ENCODE measurements around the gene MAGI1.

The MAGI1 gene

DNA sequence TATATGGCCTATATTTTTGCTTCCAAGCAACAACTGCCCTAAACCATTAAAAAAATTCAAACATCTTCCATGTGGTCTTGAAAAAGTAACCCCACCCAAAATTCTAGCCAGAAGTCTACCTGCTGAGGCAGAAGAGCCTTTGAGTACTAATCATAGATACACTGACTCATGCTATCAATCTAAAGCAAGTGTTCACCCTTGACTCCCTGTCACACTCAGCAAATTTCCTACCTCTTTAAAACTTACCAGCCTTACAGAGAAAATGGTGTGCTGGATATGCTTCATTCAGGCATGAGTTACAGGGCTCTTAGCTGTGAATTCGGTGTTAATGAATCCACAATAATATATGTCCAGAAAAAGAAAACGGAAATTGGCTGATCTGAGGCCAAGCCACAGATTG is 373.8 kb downstream of the MAGI1 start:
- no peak overlapping the region for H3K27ac ChIP-seq (replicated peaks)
- no peaks in the 10 kb centered on the region for H3K27me3 ChIP-seq (ENCODE audit: insufficient read depth, poor library complexity, severe bottlenecking)
- no peak for TF ChIP-seq GABPA (IDR thresholded peaks at IDR 0.05; ENCODE audit: low read depth)
- TF ChIP-seq, protein P1, sequence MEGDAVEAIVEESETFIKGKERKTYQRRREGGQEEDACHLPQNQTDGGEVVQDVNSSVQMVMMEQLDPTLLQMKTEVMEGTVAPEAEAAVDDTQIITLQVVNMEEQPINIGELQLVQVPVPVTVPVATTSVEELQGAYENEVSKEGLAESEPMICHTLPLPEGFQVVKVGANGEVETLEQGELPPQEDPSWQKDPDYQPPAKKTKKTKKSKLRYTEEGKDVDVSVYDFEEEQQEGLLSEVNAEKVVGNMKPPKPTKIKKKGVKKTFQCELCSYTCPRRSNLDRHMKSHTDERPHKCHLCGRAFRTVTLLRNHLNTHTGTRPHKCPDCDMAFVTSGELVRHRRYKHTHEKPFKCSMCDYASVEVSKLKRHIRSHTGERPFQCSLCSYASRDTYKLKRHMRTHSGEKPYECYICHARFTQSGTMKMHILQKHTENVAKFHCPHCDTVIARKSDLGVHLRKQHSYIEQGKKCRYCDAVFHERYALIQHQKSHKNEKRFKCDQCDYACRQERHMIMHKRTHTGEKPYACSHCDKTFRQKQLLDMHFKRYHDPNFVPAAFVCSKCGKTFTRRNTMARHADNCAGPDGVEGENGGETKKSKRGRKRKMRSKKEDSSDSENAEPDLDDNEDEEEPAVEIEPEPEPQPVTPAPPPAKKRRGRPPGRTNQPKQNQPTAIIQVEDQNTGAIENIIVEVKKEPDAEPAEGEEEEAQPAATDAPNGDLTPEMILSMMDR (IDR thresholded peaks at IDR 0.05; ENCODE audit: insufficient read depth, low read length) = no peak
- no peak for TF ChIP-seq POLR2AphosphoS5 (IDR thresholded peaks at IDR 0.05; ENCODE audit: low read depth)
- TF ChIP-seq SPI1 (IDR thresholded peaks at IDR 0.05; ENCODE audit: borderline replicate concordance, low read depth) = no peak
- TF ChIP-seq, protein P2, sequence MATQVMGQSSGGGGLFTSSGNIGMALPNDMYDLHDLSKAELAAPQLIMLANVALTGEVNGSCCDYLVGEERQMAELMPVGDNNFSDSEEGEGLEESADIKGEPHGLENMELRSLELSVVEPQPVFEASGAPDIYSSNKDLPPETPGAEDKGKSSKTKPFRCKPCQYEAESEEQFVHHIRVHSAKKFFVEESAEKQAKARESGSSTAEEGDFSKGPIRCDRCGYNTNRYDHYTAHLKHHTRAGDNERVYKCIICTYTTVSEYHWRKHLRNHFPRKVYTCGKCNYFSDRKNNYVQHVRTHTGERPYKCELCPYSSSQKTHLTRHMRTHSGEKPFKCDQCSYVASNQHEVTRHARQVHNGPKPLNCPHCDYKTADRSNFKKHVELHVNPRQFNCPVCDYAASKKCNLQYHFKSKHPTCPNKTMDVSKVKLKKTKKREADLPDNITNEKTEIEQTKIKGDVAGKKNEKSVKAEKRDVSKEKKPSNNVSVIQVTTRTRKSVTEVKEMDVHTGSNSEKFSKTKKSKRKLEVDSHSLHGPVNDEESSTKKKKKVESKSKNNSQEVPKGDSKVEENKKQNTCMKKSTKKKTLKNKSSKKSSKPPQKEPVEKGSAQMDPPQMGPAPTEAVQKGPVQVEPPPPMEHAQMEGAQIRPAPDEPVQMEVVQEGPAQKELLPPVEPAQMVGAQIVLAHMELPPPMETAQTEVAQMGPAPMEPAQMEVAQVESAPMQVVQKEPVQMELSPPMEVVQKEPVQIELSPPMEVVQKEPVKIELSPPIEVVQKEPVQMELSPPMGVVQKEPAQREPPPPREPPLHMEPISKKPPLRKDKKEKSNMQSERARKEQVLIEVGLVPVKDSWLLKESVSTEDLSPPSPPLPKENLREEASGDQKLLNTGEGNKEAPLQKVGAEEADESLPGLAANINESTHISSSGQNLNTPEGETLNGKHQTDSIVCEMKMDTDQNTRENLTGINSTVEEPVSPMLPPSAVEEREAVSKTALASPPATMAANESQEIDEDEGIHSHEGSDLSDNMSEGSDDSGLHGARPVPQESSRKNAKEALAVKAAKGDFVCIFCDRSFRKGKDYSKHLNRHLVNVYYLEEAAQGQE (IDR thresholded peaks at IDR 0.05; ENCODE audit: insufficient replicate concordance, low read depth) = no peak
- no peak for DNase-seq (ENCODE audit: low read depth in 1 of 2, low spot score in 1 of 2)
- H3K4me3 ChIP-seq (replicated peaks; ENCODE audit: insufficient read depth, low read length) = no peak overlapping the region

DNA sequence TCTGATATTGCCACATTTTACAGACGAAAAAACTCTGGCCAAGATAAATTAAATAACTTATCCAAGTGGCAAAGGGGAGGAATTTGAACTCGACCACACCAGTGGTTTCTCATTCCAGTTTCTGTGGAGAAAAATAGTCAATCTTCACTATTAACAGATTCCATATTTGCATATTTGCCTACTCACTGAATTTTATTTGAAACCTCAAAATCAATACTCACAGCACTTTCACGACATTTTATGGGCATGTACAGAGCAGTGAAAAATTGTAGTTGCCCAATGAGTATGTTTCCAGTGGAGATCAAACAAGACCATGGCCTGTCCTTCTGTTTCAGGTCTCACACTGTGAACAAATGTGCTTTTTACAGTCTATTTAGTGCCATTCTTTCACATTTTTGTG is 374.3 kb downstream of the MAGI1 start:
- Histone ChIP-seq H3K27ac (replicated peaks) (no peak overlapping the region), H3K27me3 (ENCODE audit: insufficient read depth, poor library complexity, severe bottlenecking) (no peaks in the 10 kb centered on the region), H3K4me3 (replicated peaks; ENCODE audit: insufficient read depth, low read length) (no peak overlapping the region)
- TF ChIP-seq, protein P2 (IDR thresholded peaks at IDR 0.05; ENCODE audit: insufficient replicate concordance, low read depth) = no peak
- TF ChIP-seq, protein P1 (IDR thresholded peaks at IDR 0.05; ENCODE audit: insufficient read depth, low read length) = no peak
- TF ChIP-seq POLR2AphosphoS5 (IDR thresholded peaks at IDR 0.05; ENCODE audit: low read depth) (no peak), SPI1 (IDR thresholded peaks at IDR 0.05; ENCODE audit: borderline replicate concordance, low read depth) (no peak), GABPA (IDR thresholded peaks at IDR 0.05; ENCODE audit: low read depth) (no peak)
- DNase-seq (ENCODE audit: low read depth in 1 of 2, low spot score in 1 of 2) = no peak

DNA sequence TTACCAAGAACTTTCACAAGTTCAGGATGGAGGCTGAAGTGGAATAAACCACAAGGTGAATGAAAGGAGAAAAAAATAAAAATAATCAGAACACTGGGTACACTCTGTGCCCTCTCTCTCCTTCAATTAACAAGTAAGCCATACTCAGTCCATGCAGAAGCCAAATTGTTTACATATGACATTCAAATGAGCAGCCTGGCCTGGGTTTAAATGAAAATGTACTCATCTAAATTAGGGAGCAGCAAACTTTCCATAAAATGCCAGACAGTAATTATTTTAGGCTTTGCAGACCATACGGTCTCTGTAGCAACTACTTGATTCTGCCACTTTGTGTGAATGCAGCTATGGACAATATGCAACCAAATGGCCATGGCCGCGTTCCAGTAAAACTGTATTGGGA is 376.6 kb downstream of the MAGI1 start:
- no peak for DNase-seq (ENCODE audit: low read depth in 1 of 2, low spot score in 1 of 2)
- TF ChIP-seq, protein P1 (IDR thresholded peaks at IDR 0.05; ENCODE audit: insufficient read depth, low read length) = no peak
- TF ChIP-seq SPI1 (IDR thresholded peaks at IDR 0.05; ENCODE audit: borderline replicate concordance, low read depth) (no peak), POLR2AphosphoS5 (IDR thresholded peaks at IDR 0.05; ENCODE audit: low read depth) (no peak)
- no peak overlapping the region for H3K27ac ChIP-seq (replicated peaks)
- H3K27me3 ChIP-seq (ENCODE audit: insufficient read depth, poor library complexity, severe bottlenecking) = no peaks in the 10 kb centered on the region
- H3K4me3 ChIP-seq (replicated peaks; ENCODE audit: insufficient read depth, low read length) = no peak overlapping the region

DNA sequence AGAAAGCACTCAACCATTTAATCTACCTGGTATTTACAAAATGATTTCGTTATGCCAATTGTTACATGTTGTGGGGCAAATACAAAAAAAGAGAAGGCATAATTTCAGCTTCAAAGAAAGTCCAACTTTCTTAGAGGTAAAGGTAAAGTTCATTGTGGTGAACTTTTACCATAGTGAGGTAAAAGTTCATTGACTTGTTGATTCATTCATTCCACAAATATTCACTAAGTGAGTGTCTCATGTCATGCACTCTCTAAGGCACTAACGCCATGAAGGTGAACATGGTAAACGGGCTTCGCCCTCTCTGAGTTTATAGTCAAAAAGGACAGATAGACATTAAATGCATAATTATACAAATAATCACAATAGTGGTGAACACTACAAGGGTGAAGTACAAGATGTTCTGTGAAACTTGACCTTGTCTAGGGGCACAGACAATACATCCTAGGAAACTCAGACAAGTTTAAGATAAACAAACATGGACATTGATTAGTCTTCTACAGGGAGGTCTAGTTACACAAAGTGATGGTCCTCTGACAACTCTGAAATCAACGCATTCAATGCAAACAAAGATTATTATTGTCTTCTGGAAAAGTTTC is 378.6 kb downstream of the MAGI1 start:
- Histone ChIP-seq H3K27ac (replicated peaks) (no peak overlapping the region), H3K27me3 (ENCODE audit: insufficient read depth, poor library complexity, severe bottlenecking) (no peaks in the 10 kb centered on the region), H3K4me3 (replicated peaks; ENCODE audit: insufficient read depth, low read length) (no peak overlapping the region)
- DNase-seq (ENCODE audit: low read depth in 1 of 2, low spot score in 1 of 2) = no peak
- TF ChIP-seq, protein P2 (IDR thresholded peaks at IDR 0.05; ENCODE audit: insufficient replicate concordance, low read depth) = no peak
- no peak for TF ChIP-seq SPI1 (IDR thresholded peaks at IDR 0.05; ENCODE audit: borderline replicate concordance, low read depth)
- TF ChIP-seq GABPA (IDR thresholded peaks at IDR 0.05; ENCODE audit: low read depth) = no peak
- no peak for TF ChIP-seq POLR2AphosphoS5 (IDR thresholded peaks at IDR 0.05; ENCODE audit: low read depth)
- TF ChIP-seq, protein P1 (IDR thresholded peaks at IDR 0.05; ENCODE audit: insufficient read depth, low read length) = no peak

Measured in HL-60 (cell line).